Prostate gland (tissue), 2 donors: ENCODE data around the gene ANKRD35.
A peak's percentile ranks its signal among the peaks of the same experiment; 100 is the strongest.

Source experiments
- POLR2A ChIP-seq: fragments of 450-650 bp; IDR thresholded peaks from one replicate; pipeline ENCODE4 v1.6.1; 2016; ENCODE audit warnings: antibody characterized with exemption, mild to moderate bottlenecking
- TF ChIP-seq, protein P1 (sequence below), 4 experiments: fragments of 200-600 bp in 2 of 4; fragments of 450-650 bp in 2 of 4; sonication (generic) in 2 of 4; IDR thresholded peaks; 1 replicate in 3 of 4; 2 replicates in 1 of 4; pipeline ENCODE4 v1.5.1; 2016 to 2019; ENCODE audit warnings: antibody characterized with exemption in 4 of 4, mild to moderate bottlenecking in 2 of 4, moderate library complexity in 2 of 4

DNA sequence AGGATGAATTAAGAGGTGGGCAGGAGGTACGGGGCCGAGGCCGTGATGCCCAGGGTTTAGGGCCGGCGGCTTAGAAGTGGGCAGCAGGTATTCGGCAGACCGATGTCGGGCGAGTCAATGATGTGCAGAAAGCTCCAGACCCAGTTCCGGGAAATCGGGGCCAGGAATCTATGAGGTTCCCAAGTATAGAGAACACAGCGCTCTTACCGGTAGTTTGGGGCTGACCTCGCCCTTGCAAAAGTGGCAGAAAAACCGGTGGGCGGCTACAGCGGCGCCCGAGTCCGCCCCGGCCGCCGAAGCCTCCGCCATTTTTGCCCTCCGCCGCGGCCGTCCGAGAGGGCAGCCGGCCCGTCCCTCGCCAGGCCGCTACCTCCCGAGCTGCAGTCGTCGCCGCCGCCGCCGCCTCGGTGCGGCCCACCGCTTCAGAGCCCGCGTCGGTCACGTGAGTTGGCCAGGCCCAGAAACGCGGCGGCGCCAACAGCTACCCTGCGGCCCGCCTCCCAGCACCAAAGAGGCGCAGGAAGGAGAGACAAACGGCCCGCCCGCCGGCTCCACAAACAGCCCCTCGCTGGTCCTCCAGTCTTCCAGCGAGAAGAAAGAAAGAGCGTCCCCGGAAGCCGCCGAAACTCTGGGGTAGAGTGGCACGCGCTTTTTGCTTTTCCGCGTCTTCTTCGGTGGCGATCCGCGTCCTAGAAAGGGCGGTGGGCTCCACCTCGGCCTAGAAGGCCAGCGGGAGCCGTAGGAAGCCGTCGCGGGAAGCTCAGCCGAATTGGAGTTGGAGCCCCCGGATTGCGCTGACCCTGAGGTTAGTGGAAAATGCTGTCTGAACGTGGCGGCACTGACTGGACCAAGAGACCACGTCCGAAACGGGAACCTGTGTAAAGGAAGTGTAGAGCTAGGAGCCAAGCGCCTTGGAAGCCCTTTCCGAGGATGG lies 61.8 kb downstream of the ANKRD35 start, which contains the start of the genes POLR3C and RNF115:
- TF ChIP-seq POLR2A = peak; percentile 77
- TF ChIP-seq, protein P1, sequence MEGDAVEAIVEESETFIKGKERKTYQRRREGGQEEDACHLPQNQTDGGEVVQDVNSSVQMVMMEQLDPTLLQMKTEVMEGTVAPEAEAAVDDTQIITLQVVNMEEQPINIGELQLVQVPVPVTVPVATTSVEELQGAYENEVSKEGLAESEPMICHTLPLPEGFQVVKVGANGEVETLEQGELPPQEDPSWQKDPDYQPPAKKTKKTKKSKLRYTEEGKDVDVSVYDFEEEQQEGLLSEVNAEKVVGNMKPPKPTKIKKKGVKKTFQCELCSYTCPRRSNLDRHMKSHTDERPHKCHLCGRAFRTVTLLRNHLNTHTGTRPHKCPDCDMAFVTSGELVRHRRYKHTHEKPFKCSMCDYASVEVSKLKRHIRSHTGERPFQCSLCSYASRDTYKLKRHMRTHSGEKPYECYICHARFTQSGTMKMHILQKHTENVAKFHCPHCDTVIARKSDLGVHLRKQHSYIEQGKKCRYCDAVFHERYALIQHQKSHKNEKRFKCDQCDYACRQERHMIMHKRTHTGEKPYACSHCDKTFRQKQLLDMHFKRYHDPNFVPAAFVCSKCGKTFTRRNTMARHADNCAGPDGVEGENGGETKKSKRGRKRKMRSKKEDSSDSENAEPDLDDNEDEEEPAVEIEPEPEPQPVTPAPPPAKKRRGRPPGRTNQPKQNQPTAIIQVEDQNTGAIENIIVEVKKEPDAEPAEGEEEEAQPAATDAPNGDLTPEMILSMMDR (IDR thresholded peaks at IDR 0.05) = peak in 2 of 4 experiments; percentile 10 to 20
